Tibial artery (tissue), 4 donors: ENCODE measurements around the gene NPEPL1.

Source experiments
- DNase-seq, 2 donors: peaks; one replicate each; pipeline ENCODE4 v3.0.0-alpha.2; 2019
- H3K27ac ChIP-seq, 2 donors: fragments of 200-600 bp; sonication (generic) in 1 of 2; 1 replicate in 1 of 2; 2 replicates in 1 of 2; pipeline ENCODE4 v1.5.1; 2018 to 2019; ENCODE audit warnings: mild to moderate bottlenecking in 1 of 2
- H3K27me3 ChIP-seq, 2 donors: fragments of 200-600 bp; sonication (generic) in 1 of 2; one replicate each; pipeline versions ENCODE4 v1.5.1 to v1.6.0; 2016 to 2019
- H3K36me3 ChIP-seq, 3 donors: fragments of 200-600 bp; sonication (generic) in 2 of 3; one replicate each; pipeline ENCODE4 v1.5.1; 2016 to 2019; ENCODE audit warnings: mild to moderate bottlenecking in 2 of 3
- H3K4me1 ChIP-seq, 4 donors: fragments of 200-600 bp; sonication (generic) in 2 of 4; 1 replicate in 3 of 4; 2 replicates in 1 of 4; pipeline ENCODE4 v1.5.1; 2016 to 2019
- H3K4me3 ChIP-seq, 2 donors: fragments of 200-600 bp; sonication (generic) in 1 of 2; 1 replicate in 1 of 2; 2 replicates in 1 of 2; pipeline ENCODE4 v1.5.1; 2018 to 2019; ENCODE audit warnings: mild to moderate bottlenecking in 2 of 2
- H3K9me3 ChIP-seq, 3 donors: fragments of 200-600 bp; sonication (generic) in 1 of 3; one replicate each; pipeline ENCODE4 v1.5.1; 2016 to 2019
- intact Hi-C: fragments of 100-400 bp; cut with DNase I; formaldehyde crosslinking; loops from one replicate; pipeline ENCODE4 v1.15.0; 2023; ENCODE audit warnings: low total_unique reads
- TF ChIP-seq, protein P1 (sequence below), 2 experiments: fragments of 200-600 bp in 1 of 2; fragments of 450-650 bp in 1 of 2; IDR thresholded peaks; one replicate each; pipeline ENCODE4 v1.5.1; 2017 to 2019; ENCODE audit warnings: antibody characterized with exemption in 2 of 2, mild to moderate bottlenecking in 1 of 2, moderate library complexity in 1 of 2

Gene NPEPL1

DNA sequence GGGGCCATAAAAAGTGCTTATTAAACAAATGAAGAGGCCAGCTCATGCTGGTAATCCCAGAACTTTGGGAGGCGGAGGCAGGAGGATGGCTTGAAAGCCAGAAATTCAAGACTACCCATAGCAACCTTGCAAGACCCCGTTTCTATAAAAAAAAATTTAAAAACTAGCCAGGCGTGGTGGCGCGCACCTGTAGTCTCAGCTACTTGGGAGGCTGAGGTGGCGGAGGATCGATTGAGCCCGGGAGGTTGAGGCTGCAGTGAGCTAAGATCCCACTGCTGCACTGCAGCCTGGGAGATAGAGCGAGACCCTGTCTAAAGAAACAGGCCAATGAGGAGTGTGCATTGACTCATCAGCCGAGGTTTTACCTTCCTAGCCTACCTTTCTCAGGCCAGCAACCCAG lies 15.2 kb downstream of the NPEPL1 start:
- H3K4me3 ChIP-seq = no peak overlapping the region
- intact Hi-C loops = no loop called here
- H3K9me3 ChIP-seq = no peaks in the 10 kb centered on the region
- H3K4me1 ChIP-seq = no peaks in the 10 kb centered on the region
- H3K27ac ChIP-seq = no peak overlapping the region
- H3K27me3 ChIP-seq = no peaks in the 10 kb centered on the region
- no peak for DNase-seq
- H3K36me3 ChIP-seq = peaks cover 28 to 78% (median 48%) of the 10 kb centered on the region in 3 donors
- TF ChIP-seq, protein P1, sequence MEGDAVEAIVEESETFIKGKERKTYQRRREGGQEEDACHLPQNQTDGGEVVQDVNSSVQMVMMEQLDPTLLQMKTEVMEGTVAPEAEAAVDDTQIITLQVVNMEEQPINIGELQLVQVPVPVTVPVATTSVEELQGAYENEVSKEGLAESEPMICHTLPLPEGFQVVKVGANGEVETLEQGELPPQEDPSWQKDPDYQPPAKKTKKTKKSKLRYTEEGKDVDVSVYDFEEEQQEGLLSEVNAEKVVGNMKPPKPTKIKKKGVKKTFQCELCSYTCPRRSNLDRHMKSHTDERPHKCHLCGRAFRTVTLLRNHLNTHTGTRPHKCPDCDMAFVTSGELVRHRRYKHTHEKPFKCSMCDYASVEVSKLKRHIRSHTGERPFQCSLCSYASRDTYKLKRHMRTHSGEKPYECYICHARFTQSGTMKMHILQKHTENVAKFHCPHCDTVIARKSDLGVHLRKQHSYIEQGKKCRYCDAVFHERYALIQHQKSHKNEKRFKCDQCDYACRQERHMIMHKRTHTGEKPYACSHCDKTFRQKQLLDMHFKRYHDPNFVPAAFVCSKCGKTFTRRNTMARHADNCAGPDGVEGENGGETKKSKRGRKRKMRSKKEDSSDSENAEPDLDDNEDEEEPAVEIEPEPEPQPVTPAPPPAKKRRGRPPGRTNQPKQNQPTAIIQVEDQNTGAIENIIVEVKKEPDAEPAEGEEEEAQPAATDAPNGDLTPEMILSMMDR (IDR thresholded peaks at IDR 0.05) = no peak

DNA sequence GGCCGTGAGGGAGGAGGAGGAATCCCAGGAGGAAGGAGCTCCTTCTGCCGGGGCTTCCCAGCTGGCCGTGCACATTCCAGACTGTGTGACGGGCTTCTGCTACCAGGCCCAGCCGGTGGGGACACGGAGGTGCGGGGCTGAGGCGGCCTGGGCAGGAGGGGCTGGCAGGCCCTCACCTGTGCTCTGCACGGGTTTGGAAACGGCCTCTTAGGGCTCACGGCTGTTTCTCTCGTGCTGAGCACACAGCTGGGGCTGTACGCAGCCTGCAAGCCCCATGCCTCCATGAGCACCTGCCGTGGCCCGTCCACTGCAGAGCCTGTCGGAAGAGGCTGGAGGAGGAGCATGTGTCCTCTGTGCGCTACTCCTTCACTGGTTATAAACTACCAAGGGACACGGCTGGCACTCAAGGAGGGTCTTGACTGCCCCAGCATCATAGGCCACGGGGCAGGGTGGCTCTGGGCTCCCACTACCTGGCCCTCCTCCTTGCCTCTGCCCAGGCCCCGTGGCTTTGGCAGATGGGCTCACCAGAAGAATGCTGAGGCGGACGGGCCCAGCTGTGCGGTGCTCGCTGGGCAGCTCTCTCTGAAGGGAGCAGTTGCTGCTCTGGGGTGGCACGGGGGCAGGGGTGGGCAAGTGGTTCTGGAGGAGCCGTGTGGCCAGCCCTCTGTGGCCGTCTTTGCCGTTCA lies 15.8 kb downstream of the NPEPL1 start:
- peak in 1 of 2 donors; percentile 55 for DNase-seq
- TF ChIP-seq, protein P1 (IDR thresholded peaks at IDR 0.05) = no peak
- H3K27ac ChIP-seq = no peak overlapping the region
- H3K36me3 ChIP-seq = peaks cover 22 to 77% (median 43%) of the 10 kb centered on the region in 3 donors
- no peaks in the 10 kb centered on the region for H3K27me3 ChIP-seq
- no peak overlapping the region for H3K4me3 ChIP-seq
- no peaks in the 10 kb centered on the region for H3K9me3 ChIP-seq
- intact Hi-C loops = no loop called here
- H3K4me1 ChIP-seq = no peaks in the 10 kb centered on the region

DNA sequence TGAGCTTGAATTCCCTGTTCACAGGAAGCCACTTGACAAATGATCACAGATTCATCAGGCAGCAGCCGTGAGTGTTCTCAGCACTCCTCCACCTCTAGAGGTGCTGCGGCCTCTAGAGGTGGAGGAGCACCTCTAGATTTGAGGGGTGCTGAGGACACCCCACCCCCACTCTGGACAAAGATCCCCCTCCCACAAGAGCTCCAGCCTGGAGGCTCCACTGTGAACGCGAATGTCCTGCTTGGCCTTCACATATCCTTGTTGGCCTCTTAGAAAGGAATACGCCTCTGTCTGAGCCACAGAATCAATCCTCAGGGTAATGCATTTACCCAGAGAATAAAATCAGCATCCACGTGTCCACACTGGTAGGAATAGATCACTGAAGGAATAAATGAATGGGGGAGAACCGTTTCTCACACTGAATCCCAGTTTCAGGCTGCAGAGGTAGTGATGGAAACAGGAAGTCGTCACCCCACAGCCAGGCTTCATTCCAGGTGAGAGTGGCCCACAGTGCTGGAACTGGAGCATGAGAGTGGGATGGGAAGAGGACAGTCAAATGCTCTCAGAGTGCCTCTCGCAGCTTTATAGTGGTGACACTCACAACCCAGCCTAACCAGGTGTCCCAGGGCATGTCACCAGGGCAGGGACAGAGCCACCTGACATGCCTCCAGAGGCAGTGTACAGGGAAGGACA lies 16.6 kb downstream of the NPEPL1 start:
- DNase-seq = no peak
- intact Hi-C loops = no loop called here
- no peak overlapping the region for H3K27ac ChIP-seq
- H3K4me1 ChIP-seq = no peaks in the 10 kb centered on the region
- no peaks in the 10 kb centered on the region for H3K9me3 ChIP-seq
- no peak overlapping the region for H3K4me3 ChIP-seq
- no peaks in the 10 kb centered on the region for H3K27me3 ChIP-seq
- TF ChIP-seq, protein P1 (IDR thresholded peaks at IDR 0.05) = no peak
- H3K36me3 ChIP-seq = peaks cover 14 to 77% (median 43%) of the 10 kb centered on the region in 3 donors

DNA sequence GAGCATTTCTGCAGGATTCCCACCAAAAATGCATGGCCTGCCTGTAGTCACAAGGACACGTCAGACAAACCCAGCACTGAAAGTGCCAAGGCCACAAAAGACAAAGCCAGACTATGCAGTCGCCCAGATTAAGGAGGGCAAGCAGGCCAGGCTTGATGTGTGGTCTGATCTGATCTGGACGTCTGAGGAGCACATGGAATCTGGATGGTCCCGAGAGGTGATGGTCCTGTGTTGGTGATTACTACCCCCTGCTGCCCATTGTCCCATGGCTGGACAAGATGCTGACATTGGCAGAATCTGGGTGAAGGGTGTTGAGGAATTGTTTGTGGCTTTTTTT lies 17.1 kb downstream of the NPEPL1 start:
- TF ChIP-seq, protein P1 (IDR thresholded peaks at IDR 0.05) = no peak
- intact Hi-C loops = no loop called here
- Histone ChIP-seq H3K9me3 (no peaks in the 10 kb centered on the region), H3K36me3 (peaks cover 9 to 77% (median 43%) of the 10 kb centered on the region in 3 donors), H3K27ac (no peak overlapping the region), H3K4me3 (no peak overlapping the region), H3K4me1 (no peaks in the 10 kb centered on the region), H3K27me3 (no peaks in the 10 kb centered on the region)
- no peak for DNase-seq

DNA sequence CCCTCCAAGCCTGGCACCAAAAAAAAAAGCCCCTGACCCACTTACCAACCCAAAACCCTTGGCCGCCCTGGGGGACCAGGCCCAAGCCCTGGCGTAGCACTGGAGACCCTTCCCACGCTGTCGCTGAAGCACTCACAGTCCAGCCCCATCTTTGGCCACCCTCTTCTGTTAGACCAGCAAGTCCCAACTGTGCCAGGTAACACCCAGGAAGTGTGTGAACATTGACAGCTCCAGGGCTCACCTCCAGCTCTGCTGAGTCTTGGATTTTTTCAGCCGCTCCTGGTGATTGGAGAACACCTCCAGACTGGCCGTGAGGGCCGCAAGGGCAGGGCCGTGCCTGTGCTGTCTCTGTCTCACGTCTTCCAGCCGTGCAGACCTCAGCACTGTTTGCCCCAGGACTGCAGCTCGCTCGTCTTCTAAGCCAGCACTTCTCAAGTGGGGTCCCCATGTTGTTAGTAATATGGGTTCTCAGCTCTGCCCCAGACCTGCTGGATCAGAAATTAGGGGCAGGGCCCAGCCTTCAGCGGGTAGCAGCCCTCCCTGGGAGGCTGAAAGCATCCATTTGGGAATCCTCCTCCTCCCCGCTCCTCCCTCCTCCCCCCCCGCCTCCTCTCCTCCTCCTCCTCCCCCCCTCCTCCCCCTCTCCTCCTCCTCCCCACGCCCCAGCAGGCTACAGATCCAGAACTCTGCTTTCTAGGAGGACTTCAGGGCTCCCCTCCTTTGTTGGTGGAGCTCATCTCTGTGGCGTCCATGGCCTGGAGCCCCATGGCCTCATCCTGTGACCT lies 18.1 kb downstream of the NPEPL1 start:
- TF ChIP-seq, protein P1 (IDR thresholded peaks at IDR 0.05) = no peak
- peaks cover 2 to 77% (median 38%) of the 10 kb centered on the region in 3 donors for H3K36me3 ChIP-seq

More for the DNA sequence above, 18.1 kb downstream of the NPEPL1 start:
- Histone ChIP-seq H3K4me1 (no peaks in the 10 kb centered on the region), H3K9me3 (no peaks in the 10 kb centered on the region), H3K27me3 (no peaks in the 10 kb centered on the region), H3K4me3 (no peak overlapping the region), H3K27ac (no peak overlapping the region)
- DNase-seq = peak in 1 of 2 donors; percentile 51
- intact Hi-C loops = no loop called here
